ENCODE results near the gene CHTF18. TPM values are rescaled to one million over a fixed set of nuclear protein-coding genes. Genes with fewer than 3 reads are reported as not detected.

Gene CHTF18
- total RNA-seq, 1 experiment from 2014 or later = 154 TPM

GRCh38 chr16:830871-831570 is 42.6 kb downstream of the CHTF18 start:
- H3K27me3 Mint-ChIP-seq (ENCODE audit: unreplicated experiment) = peaks cover 80% of the 10 kb centered on the region
- BruUV-seq (replicated peaks) = no TSS peak
- peaks cover 5% of the 10 kb centered on the region for H3K36me3 Mint-ChIP-seq (ENCODE audit: insufficient read depth, unreplicated experiment)
- TF ChIP-seq CTCF (IDR thresholded peaks at IDR 0.05; ENCODE audit: unreplicated experiment) = no peak
- H3K27ac Mint-ChIP-seq (ENCODE audit: unreplicated experiment) = no peak overlapping the region
- no peak overlapping the region for H3K4me3 Mint-ChIP-seq (ENCODE audit: low read depth, unreplicated experiment)
- CTCF ChIA-PET = interaction anchor here (0.6 kb wide), 1 partner anchor 10 kb away, joined by 3 read pairs; no protein-coding TSS in a partner anchor
- no peak for DNase-seq
- H3K4me1 Mint-ChIP-seq (ENCODE audit: low read depth, unreplicated experiment) = no peaks in the 10 kb centered on the region
- no peaks in the 10 kb centered on the region for H3K9me3 Mint-ChIP-seq (ENCODE audit: low read depth, unreplicated experiment)
- intact Hi-C loops (cut with micrococcal nuclease; ENCODE audit: unreplicated experiment) = no loop called here

- BruUV-seq (replicated peaks) = no TSS peak
- no peaks in the 10 kb centered on the region for H3K4me1 Mint-ChIP-seq (ENCODE audit: low read depth, unreplicated experiment)
- H3K9me3 Mint-ChIP-seq (ENCODE audit: low read depth, unreplicated experiment) = no peaks in the 10 kb centered on the region
- CTCF ChIA-PET = no interaction called here
- no peak for TF ChIP-seq CTCF (IDR thresholded peaks at IDR 0.05; ENCODE audit: unreplicated experiment)
- H3K4me3 Mint-ChIP-seq (ENCODE audit: low read depth, unreplicated experiment) = no peak overlapping the region
- peaks cover 72% of the 10 kb centered on the region for H3K27me3 Mint-ChIP-seq (ENCODE audit: unreplicated experiment)
- no peak overlapping the region for H3K27ac Mint-ChIP-seq (ENCODE audit: unreplicated experiment)
- intact Hi-C loops (cut with micrococcal nuclease; ENCODE audit: unreplicated experiment) = no loop called here
- peaks cover 5% of the 10 kb centered on the region for H3K36me3 Mint-ChIP-seq (ENCODE audit: insufficient read depth, unreplicated experiment)
- no peak for DNase-seq
These were observed 43.4 kb downstream of the CHTF18 start for GRCh38 chr16:831571-832413.

- no peak for TF ChIP-seq CTCF (IDR thresholded peaks at IDR 0.05; ENCODE audit: unreplicated experiment)
- DNase-seq = no peak
- Mint-ChIP-seq H3K36me3 (ENCODE audit: insufficient read depth, unreplicated experiment) (peaks cover 5% of the 10 kb centered on the region), H3K27me3 (ENCODE audit: unreplicated experiment) (peaks cover 64% of the 10 kb centered on the region), H3K4me3 (ENCODE audit: low read depth, unreplicated experiment) (no peak overlapping the region), H3K4me1 (ENCODE audit: low read depth, unreplicated experiment) (no peaks in the 10 kb centered on the region), H3K9me3 (ENCODE audit: low read depth, unreplicated experiment) (no peaks in the 10 kb centered on the region), H3K27ac (ENCODE audit: unreplicated experiment) (no peak overlapping the region)
- CTCF ChIA-PET = interaction anchor here (0.7 kb wide), 1 partner anchor 8 kb away, joined by 3 read pairs; no protein-coding TSS in a partner anchor
- no TSS peak for BruUV-seq (replicated peaks)
- intact Hi-C loops (cut with micrococcal nuclease; ENCODE audit: unreplicated experiment) = no loop called here
These were observed 44.4 kb downstream of the CHTF18 start for GRCh38 chr16:832652-833336.

- H3K4me1 Mint-ChIP-seq (ENCODE audit: low read depth, unreplicated experiment) = no peaks in the 10 kb centered on the region
- peaks cover 5% of the 10 kb centered on the region for H3K36me3 Mint-ChIP-seq (ENCODE audit: insufficient read depth, unreplicated experiment)
- intact Hi-C loops (cut with micrococcal nuclease; ENCODE audit: unreplicated experiment) = no loop called here
- TF ChIP-seq CTCF (IDR thresholded peaks at IDR 0.05; ENCODE audit: unreplicated experiment) = no peak
- H3K27ac Mint-ChIP-seq (ENCODE audit: unreplicated experiment) = no peak overlapping the region
- no TSS peak for BruUV-seq (replicated peaks)
- no peaks in the 10 kb centered on the region for H3K9me3 Mint-ChIP-seq (ENCODE audit: low read depth, unreplicated experiment)
- peaks cover 63% of the 10 kb centered on the region for H3K27me3 Mint-ChIP-seq (ENCODE audit: unreplicated experiment)
- CTCF ChIA-PET = interaction anchor here (0.7 kb wide), 1 partner anchor 7 kb away, joined by 3 read pairs; no protein-coding TSS in a partner anchor
- H3K4me3 Mint-ChIP-seq (ENCODE audit: low read depth, unreplicated experiment) = no peak overlapping the region
- no peak for DNase-seq
These were observed 45.0 kb downstream of the CHTF18 start for GRCh38 chr16:833411-833810.
